NCI-H1417 (cell line): ENCODE data around the gene RAP1GDS1.

Source experiments
- DNase-seq, 3 experiments: peaks; one replicate each; lab custom pipeline; 2025; lab: John Stamatoyannopoulos, UW

The RAP1GDS1 gene

DNA sequence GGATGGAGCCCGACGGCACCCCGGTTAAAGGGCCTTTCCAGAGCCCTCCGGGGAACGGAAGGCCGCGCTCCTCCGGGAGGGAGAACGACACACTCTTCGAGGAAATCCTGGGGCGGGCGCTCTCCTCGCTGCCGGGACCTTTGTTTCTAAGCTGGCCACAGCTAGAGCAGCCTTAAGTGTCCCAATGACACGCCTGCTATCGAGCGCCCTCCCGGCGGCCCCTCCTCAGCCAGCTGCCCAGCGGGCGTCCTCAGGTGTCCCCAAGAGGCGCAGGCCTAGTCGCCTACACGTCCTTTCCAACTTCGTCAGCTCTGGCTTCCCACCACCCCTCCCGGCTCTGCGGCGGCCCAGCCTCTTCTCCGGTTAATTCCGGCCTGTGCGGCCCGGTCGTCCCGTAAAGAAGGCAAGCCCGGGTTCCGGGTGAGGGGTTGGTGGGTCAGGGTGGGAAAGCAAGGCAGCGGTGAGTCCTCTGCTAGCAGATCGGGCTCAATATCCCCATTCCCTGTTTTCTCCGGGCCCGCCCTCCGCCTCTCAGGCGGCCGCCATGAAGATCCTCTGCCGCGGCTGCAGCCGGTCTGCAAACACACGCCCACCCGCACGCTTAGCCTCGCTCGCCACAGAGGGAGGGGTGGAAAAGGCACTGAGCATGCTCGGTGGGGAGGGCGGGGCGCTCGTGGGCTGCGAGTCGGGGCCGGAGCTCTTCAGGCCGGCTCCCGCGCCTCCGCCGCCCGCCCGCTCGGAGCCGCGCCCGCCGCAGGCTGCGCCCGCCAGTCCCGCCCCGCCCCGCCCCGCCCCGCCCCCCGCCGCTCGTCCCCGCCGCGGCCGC is at the start of gene RAP1GDS1:
TSS of gene RAP1GDS1 (plus strand) at position 806 of the 826 bp plus-strand sequence. CDS start 182 bp downstream, outside the sequence.
- DNase-seq = peak; percentile 88 to 97 (median 95)

DNA sequence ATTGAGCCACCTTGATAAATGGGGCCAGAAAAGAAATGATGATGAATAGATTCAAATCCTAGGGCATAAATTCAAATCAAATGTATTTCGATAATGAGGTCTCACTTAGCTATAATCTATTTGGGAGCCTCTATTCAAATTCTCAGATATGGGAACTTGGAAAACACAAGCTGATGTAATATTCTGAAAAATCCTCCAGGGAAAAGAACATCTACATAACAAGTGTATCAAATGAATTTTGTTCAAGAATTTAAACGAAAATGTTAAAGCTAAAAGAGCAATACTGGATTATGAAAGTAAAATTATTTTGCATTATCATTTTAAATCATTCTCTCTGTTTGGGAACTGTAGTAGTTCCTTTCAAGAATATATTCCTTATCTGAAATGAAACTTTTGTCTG is 38.9 kb upstream of the RAP1GDS1 start:
- DNase-seq = no peak

DNA sequence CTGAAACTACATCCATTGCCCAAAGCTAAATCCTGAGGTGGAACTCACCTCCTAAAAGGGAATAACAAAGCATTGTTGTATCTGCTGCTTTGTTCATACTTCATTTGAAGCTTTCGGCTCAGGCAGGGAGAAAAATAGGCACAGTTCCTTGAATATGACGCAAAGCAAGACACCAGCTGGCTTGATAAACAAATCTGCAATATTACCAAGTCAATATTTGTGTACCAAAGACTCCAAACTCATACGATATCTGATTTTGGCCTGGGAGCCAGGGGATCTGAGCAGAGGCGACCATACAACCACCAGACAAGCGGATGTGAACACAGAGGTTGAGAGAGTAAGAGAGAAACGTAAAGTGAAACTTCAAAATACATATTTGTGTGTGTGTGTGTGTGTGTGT is 34.8 kb upstream of the RAP1GDS1 start:
- DNase-seq = no peak

GRCh38 chr4:98230961-98231360 is 30.2 kb upstream of the RAP1GDS1 start:
- no peak for DNase-seq

GRCh38 chr4:98232202-98232601 is 29.0 kb upstream of the RAP1GDS1 start:
- no peak for DNase-seq

- DNase-seq = no peak
Measured at GRCh38 chr4:98237204-98237603, 24.0 kb upstream of the RAP1GDS1 start.

GRCh38 chr4:98242063-98242462 is 19.1 kb upstream of the RAP1GDS1 start:
- no peak for DNase-seq

GRCh38 chr4:98242538-98242937 is 18.6 kb upstream of the RAP1GDS1 start:
- no peak for DNase-seq

DNA sequence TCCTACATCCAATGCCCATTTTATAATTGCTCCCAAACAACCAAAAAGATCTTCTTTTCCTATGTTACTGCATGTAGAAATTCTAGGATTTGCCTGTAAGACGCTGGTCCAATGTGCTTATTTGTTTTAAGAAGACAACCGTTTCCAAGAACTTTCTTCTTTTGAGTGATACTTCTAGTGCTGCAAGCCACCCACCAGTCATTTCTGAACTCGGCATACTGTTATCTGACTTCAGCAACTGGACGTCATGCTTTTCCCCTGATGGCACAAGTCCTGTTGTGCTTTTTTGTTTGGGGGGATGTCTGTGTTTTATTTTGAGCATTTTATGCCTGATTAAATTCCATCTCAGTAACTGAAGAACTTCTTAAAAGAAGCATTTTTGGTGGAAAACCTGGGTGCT is 16.0 kb upstream of the RAP1GDS1 start:
- no peak for DNase-seq

DNA sequence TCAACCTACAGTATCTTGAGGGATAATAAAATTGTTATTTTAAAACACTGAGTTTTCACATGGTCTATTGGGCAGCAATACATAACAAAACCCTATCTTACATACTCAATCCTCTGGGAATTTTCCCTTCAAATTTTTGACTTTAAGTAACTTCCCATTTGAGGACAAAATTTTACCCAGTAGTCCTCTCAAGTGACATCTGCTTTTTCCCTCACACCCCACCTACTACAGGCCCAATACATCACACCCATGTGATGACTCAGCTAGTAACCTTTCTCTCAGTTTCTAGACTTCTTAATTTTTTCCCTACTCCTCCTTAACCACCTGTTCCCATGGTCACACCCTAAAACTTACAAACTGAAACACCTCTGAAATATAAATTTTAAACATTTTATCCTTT is 12.2 kb upstream of the RAP1GDS1 start:
- no peak for DNase-seq

- no peak for DNase-seq
Measured at GRCh38 chr4:98249831-98250230, 11.4 kb upstream of the RAP1GDS1 start.

DNA sequence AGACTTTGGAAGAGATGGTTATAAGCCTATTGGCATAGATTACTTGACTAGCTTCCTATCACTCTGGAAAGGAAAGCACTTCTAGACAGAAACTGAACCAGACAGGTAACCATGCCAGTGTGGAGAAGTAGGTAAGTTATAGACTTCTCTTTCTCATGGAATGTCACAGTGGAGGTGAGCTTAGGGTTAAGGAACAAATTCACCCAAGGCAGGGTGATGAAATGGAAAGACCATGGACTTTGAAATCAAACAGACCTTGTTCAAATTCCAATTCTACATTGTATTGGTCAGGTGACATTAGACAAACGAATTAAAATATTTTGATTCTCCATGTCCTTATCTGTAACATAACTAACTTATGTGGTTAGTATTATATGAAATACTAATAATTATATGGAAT is 7.7 kb upstream of the RAP1GDS1 start:
- DNase-seq = no peak

GRCh38 chr4:98260047-98260578 is 1.1 kb upstream of the RAP1GDS1 start:
- DNase-seq = peak in 1 of 3 experiments; percentile 84

GRCh38 chr4:98261405-98262291 is 464 bp downstream of the RAP1GDS1 start:
- peak; percentile 13 to 94 (median 89) for DNase-seq

DNA sequence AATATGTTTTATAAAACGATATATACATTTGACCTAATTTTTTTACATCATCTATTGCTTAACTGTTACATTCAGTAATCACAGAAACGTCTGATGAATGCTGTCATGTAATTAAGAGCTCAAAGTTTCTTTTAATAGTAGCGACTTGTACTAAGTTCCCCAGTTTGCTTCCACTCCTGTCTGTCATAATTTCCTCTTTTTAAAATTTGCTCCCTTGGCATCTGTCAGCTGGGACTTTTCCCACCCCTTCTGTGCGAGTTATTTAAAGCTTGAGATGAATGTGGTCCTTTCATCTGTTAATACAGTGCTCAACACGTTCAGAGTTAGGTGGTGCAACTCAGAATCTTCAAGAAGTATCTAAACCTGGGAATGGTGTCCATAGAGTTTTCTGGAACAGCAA is 1.2 kb downstream of the RAP1GDS1 start:
- peak in 1 of 3 experiments; percentile 39 for DNase-seq

DNA sequence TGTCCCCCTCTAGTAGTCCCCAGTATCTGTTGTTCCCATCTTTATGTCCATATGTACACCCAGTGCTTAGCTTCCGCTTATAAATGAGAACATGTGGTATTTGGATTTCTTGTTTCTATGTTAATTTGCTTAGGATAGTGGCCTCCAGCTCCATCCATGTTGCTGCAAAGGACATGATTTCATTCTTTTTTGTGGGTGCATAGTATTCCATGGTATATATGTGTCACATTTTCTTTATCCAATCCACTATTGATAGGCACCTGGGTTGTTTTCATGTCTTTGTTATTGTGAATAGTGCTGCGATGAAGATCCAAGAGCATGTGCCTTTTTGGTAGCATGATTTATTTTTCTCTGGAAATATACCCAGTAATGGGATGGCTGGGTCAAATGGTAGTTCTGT is 6.3 kb downstream of the RAP1GDS1 start:
- DNase-seq = no peak

DNA sequence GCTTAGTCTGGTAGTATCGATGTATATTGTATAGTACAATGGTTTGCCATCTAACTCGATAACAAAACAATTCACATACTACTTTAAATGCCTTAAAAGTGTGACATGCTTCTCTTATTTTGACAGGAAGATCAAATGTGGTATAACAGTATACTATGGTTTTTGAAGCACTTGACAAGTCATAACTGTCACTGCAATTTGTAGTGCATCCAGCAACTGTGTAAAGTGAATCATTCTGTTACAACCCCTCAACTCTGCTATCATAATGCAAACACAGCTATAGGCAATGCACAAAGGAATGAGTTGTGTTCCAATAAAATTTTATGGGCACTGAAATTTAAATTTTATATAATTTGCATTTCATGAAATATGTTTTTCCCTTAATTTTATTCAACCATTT is 14.0 kb downstream of the RAP1GDS1 start:
- no peak for DNase-seq

DNA sequence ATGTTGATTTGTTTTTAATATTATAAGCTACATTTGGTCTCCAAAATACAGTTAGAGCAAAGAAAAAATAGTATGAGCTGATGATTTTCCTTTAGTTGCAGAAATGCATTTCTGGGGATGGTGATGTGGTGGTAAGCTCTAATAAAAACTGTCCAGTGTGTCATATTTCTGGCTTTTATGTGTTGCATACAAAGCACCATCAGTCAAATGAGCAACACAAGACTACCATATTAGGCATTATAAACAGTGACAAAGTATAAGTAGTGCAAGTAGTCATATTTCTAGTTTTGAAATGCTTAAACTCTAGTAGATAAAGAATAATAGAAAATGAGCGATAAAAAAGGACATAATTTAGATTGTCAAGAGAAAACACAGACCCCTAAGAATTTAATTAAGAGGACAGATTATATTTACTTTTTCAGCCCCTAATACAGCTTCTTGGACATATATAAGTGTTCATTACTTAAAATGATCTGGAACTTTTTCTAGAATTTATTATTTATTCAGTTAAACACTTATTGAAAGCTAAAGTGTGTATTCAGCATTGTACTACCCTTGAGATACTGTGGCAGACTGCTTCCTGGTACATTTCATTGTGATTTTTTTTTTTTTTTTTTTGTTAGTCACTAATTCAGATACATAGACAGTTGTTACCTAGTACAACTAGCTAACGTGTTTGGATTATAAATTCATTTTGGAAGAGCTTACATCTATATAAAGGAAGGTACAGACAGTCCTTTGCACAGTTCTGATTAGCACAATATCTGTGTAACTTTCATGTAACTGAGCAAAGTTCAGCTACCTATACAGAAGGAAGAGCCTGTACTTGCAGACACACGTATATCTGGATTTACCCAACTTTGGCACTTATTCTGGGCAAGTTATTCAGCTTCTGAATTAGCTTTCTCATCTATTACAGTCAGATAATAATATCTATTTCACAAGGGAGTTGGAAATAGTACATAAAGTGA is 22.3 kb downstream of the RAP1GDS1 start:
- DNase-seq = no peak

- DNase-seq = no peak
Measured at GRCh38 chr4:98284640-98285046, 23.5 kb downstream of the RAP1GDS1 start.

GRCh38 chr4:98285676-98286075 is 24.5 kb downstream of the RAP1GDS1 start:
- no peak for DNase-seq

GRCh38 chr4:98287328-98287727 is 26.1 kb downstream of the RAP1GDS1 start:
- DNase-seq = no peak
